ENCODE results near the gene DMXL2. TPM values are rescaled to one million over a fixed set of nuclear protein-coding genes. Genes with fewer than 3 reads are reported as not detected.

DMXL2 gene
- total and polyA plus RNA-seq, 2 experiments from 2014 or later = 6.1 to 61.1 TPM

- Histone ChIP-seq H3K4me2 (no peak overlapping the region), H4K20me1 (replicated peaks; ENCODE audit: insufficient read depth) (no peaks in the 10 kb centered on the region), H3K27me3 (ENCODE audit: insufficient read depth) (no peaks in the 10 kb centered on the region), H3K4me3 (no peak overlapping the region), H3K79me2 (replicated peaks; ENCODE audit: insufficient read depth) (no peaks in the 10 kb centered on the region), H3K4me1 (ENCODE audit: insufficient read depth) (no peaks in the 10 kb centered on the region), H2AFZ (no peak overlapping the region), H3K9me2 (ENCODE audit: insufficient read depth) (no peaks in the 10 kb centered on the region), H3F3A (replicated peaks; ENCODE audit: low read depth) (no peaks in the 10 kb centered on the region), H3K27ac (ENCODE audit: low read depth) (no peak overlapping the region), H3K36me3 (ENCODE audit: insufficient read depth) (no peaks in the 10 kb centered on the region)
- ATAC-seq (no peak), DNase-seq (ENCODE audit: low spot score) (no peak)
- no peaks in the 10 kb centered on the region for H3K27me3 Mint-ChIP-seq (ENCODE audit: insufficient read depth, low read depth, poor library complexity)
- TF ChIP-seq ETS1 (IDR thresholded peaks at IDR 0.05) (no peak), STAT1 (IDR thresholded peaks at IDR 0.05; ENCODE audit: unreplicated experiment) (no peak), CTCF (conservative IDR thresholded peaks at IDR 0.05; ENCODE audit: low read depth in 2 of 2) (no peak), ZNF462 (CRISPR knock-in tag; IDR thresholded peaks at IDR 0.05) (no peak), NANOG (IDR thresholded peaks at IDR 0.05; ENCODE audit: borderline replicate concordance) (no peak), JUNB (IDR thresholded peaks at IDR 0.05; ENCODE audit: unreplicated experiment) (no peak), EZH2 (IDR thresholded peaks at IDR 0.05; ENCODE audit: low read depth, unreplicated experiment) (no peak), CREB1 (CRISPR knock-in tag; IDR thresholded peaks at IDR 0.05; ENCODE audit: low read depth) (no peak), POLR2AphosphoS5 (IDR thresholded peaks at IDR 0.05; ENCODE audit: low read depth) (no peak), ZNF114 (CRISPR knock-in tag; IDR thresholded peaks at IDR 0.05) (no peak), EZH2phosphoT487 (IDR thresholded peaks at IDR 0.05; ENCODE audit: unreplicated experiment) (no peak), ZNF331 (CRISPR knock-in tag; IDR thresholded peaks at IDR 0.05; ENCODE audit: low read depth) (no peak)
- TF ChIP-seq, protein P1, sequence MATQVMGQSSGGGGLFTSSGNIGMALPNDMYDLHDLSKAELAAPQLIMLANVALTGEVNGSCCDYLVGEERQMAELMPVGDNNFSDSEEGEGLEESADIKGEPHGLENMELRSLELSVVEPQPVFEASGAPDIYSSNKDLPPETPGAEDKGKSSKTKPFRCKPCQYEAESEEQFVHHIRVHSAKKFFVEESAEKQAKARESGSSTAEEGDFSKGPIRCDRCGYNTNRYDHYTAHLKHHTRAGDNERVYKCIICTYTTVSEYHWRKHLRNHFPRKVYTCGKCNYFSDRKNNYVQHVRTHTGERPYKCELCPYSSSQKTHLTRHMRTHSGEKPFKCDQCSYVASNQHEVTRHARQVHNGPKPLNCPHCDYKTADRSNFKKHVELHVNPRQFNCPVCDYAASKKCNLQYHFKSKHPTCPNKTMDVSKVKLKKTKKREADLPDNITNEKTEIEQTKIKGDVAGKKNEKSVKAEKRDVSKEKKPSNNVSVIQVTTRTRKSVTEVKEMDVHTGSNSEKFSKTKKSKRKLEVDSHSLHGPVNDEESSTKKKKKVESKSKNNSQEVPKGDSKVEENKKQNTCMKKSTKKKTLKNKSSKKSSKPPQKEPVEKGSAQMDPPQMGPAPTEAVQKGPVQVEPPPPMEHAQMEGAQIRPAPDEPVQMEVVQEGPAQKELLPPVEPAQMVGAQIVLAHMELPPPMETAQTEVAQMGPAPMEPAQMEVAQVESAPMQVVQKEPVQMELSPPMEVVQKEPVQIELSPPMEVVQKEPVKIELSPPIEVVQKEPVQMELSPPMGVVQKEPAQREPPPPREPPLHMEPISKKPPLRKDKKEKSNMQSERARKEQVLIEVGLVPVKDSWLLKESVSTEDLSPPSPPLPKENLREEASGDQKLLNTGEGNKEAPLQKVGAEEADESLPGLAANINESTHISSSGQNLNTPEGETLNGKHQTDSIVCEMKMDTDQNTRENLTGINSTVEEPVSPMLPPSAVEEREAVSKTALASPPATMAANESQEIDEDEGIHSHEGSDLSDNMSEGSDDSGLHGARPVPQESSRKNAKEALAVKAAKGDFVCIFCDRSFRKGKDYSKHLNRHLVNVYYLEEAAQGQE (IDR thresholded peaks at IDR 0.05; ENCODE audit: unreplicated experiment) = no peak
- H3K36me3 Mint-ChIP-seq (ENCODE audit: low read depth) = no peaks in the 10 kb centered on the region
- H3K27ac Mint-ChIP-seq = no peak overlapping the region
- no peaks in the 10 kb centered on the region for H3K9me3 Mint-ChIP-seq
- H3K4me3 Mint-ChIP-seq = no peak overlapping the region
- H3K4me1 Mint-ChIP-seq = no peaks in the 10 kb centered on the region
These were observed 38.5 kb upstream of the DMXL2 start for GRCh38 chr15:51661072-51661471.
